AG09319 (cell line): Measurements from ENCODE around the gene SLC1A6.

Experiments
- DNase-seq: peaks from one replicate; pipeline ENCODE4 v3.0.0-alpha.2; 2010; ENCODE audit warnings: low read depth; ENCODE audit errors: extremely low read depth
- CTCF ChIP-seq: IDR thresholded peaks from 2 replicates; pipeline ENCODE4 v1.5.1; 2011; ENCODE audit warnings: low read depth, mild to moderate bottlenecking, inconsistent platforms, low read length, moderate library complexity

The SLC1A6 gene

GRCh38 chr19:15014579-15014978, 34.9 kb upstream of the SLC1A6 start:
- TF ChIP-seq CTCF, result no peak
- DNase-seq, result no peak

- DNase-seq, result no peak
Observed at GRCh38 chr19:15010501-15011300, 31.0 kb upstream of the SLC1A6 start.

GRCh38 chr19:15008308-15008707, 28.6 kb upstream of the SLC1A6 start:
- DNase-seq, result no peak

More at GRCh38 chr19:15010501-15011300, 31.0 kb upstream of the SLC1A6 start:
- TF ChIP-seq CTCF, result no peak

GRCh38 chr19:14997981-14998380, 18.3 kb upstream of the SLC1A6 start:
- no peak for DNase-seq
- TF ChIP-seq CTCF, result no peak

More at GRCh38 chr19:15008308-15008707, 28.6 kb upstream of the SLC1A6 start:
- TF ChIP-seq CTCF, result no peak

GRCh38 chr19:14992780-14993179, 13.1 kb upstream of the SLC1A6 start:
- TF ChIP-seq CTCF, result no peak
- DNase-seq, result no peak

GRCh38 chr19:14985133-14985532, 5.5 kb upstream of the SLC1A6 start:
- no peak for TF ChIP-seq CTCF
- no peak for DNase-seq

- no peak for DNase-seq
- TF ChIP-seq CTCF, result no peak
Observed at GRCh38 chr19:14978161-14978776, 1.4 kb downstream of the SLC1A6 start.
